Measurements from ENCODE around the gene GNG7.

DNA sequence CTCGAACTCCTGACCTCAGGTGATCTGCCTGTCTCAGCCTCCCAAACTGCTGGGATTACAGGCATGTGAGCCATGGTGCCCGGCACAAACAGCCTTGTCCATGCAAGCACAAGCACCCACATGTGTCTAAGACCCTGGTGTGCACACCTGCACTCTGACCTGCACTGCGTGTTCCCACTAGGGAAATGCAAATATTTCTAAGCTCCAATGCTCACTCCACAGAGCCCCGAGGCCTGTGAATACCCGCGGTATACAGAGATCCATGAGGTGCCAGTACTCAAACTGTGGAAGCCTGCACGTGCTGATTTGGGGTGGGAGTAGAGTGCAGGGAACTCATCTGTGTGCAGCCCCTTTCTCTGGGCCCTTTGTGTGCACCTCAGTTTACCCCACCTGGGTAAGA, 211.8 kb downstream of the GNG7 start:
- TF ChIP-seq, protein P1, sequence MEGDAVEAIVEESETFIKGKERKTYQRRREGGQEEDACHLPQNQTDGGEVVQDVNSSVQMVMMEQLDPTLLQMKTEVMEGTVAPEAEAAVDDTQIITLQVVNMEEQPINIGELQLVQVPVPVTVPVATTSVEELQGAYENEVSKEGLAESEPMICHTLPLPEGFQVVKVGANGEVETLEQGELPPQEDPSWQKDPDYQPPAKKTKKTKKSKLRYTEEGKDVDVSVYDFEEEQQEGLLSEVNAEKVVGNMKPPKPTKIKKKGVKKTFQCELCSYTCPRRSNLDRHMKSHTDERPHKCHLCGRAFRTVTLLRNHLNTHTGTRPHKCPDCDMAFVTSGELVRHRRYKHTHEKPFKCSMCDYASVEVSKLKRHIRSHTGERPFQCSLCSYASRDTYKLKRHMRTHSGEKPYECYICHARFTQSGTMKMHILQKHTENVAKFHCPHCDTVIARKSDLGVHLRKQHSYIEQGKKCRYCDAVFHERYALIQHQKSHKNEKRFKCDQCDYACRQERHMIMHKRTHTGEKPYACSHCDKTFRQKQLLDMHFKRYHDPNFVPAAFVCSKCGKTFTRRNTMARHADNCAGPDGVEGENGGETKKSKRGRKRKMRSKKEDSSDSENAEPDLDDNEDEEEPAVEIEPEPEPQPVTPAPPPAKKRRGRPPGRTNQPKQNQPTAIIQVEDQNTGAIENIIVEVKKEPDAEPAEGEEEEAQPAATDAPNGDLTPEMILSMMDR (IDR thresholded peaks at IDR 0.05) = no peak
- no peak for TF ChIP-seq POLR2A (IDR thresholded peaks at IDR 0.05)

Data from adrenal gland (tissue), 5 donors.